ENCODE results near the gene PJA1. TPM values are rescaled to one million over a fixed set of nuclear protein-coding genes. Genes with fewer than 3 reads are reported as not detected.

Gene PJA1
- total RNA-seq, 1 donor from 2014 or later = 54.9 TPM

DNA sequence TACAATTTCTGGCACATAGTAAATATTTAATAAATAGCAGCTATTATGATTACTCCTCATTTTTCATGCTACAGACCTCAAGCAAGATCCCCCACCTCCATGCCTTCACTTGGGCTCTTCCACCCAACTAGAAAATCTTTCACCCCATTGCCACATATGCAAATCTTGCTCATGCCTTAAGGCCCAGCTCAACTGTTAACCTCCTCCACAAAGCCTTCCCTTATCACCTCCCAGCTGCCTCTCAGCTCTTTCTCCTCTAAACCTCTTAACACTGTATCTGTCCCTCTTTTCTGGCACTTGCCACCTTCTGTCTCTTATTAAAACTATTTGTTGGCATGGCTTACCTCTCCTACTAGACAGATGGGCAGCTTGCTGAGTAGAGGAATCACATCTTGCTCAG lies 51.5 kb downstream of the PJA1 start:
- no peak for DNase-seq
- no peaks in the 10 kb centered on the region for H3K36me3 Mint-ChIP-seq (ENCODE audit: unreplicated experiment)
- H3K9me3 Mint-ChIP-seq (ENCODE audit: unreplicated experiment) = no peaks in the 10 kb centered on the region
- no peak overlapping the region for H3K4me3 Mint-ChIP-seq (ENCODE audit: unreplicated experiment)
- no peaks in the 10 kb centered on the region for H3K4me1 Mint-ChIP-seq (ENCODE audit: low read depth, unreplicated experiment)
- H3K27ac Mint-ChIP-seq (ENCODE audit: unreplicated experiment) = no peak overlapping the region
- H3K27me3 Mint-ChIP-seq (ENCODE audit: unreplicated experiment) = peaks cover 2% of the 10 kb centered on the region
- TF ChIP-seq, protein P1, sequence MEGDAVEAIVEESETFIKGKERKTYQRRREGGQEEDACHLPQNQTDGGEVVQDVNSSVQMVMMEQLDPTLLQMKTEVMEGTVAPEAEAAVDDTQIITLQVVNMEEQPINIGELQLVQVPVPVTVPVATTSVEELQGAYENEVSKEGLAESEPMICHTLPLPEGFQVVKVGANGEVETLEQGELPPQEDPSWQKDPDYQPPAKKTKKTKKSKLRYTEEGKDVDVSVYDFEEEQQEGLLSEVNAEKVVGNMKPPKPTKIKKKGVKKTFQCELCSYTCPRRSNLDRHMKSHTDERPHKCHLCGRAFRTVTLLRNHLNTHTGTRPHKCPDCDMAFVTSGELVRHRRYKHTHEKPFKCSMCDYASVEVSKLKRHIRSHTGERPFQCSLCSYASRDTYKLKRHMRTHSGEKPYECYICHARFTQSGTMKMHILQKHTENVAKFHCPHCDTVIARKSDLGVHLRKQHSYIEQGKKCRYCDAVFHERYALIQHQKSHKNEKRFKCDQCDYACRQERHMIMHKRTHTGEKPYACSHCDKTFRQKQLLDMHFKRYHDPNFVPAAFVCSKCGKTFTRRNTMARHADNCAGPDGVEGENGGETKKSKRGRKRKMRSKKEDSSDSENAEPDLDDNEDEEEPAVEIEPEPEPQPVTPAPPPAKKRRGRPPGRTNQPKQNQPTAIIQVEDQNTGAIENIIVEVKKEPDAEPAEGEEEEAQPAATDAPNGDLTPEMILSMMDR (IDR thresholded peaks at IDR 0.05; ENCODE audit: partially characterized antibody, unreplicated experiment) = no peak
